Tibial nerve (tissue), 4 donors: ENCODE data around the gene PADI1. TPM values are rescaled to one million over a fixed set of nuclear protein-coding genes. Genes with fewer than 3 reads are reported as not detected.

ENCODE experiments used
- DNase-seq, 2 donors: peaks; one replicate each; pipeline ENCODE4 v3.0.0-alpha.2; 2019; ENCODE audit warnings: low spot score in 2 of 2
- H3K27ac ChIP-seq, 4 donors: fragments of 200-600 bp; sonication (generic) in 3 of 4; one replicate each; pipeline ENCODE4 v1.5.1; 2017 to 2019; ENCODE audit warnings: mild to moderate bottlenecking in 1 of 4
- H3K27me3 ChIP-seq, 2 donors: fragments of 200-600 bp; sonication (generic) in 1 of 2; one replicate each; pipeline versions ENCODE4 v1.5.1 to v1.6.0; 2017 to 2019
- H3K36me3 ChIP-seq, 3 donors: fragments of 200-600 bp; sonication (generic); one replicate each; pipeline ENCODE4 v1.5.1; 2018 to 2019
- H3K4me1 ChIP-seq, 4 donors: fragments of 200-600 bp; sonication (generic) in 3 of 4; one replicate each; pipeline ENCODE4 v1.5.1; 2017 to 2019
- H3K4me3 ChIP-seq, 4 donors: fragments of 200-600 bp; sonication (generic) in 3 of 4; one replicate each; pipeline ENCODE4 v1.5.1; 2017 to 2019; ENCODE audit warnings: mild to moderate bottlenecking in 1 of 4, moderate library complexity in 1 of 4
- H3K9me3 ChIP-seq, 4 donors: fragments of 200-600 bp; sonication (generic) in 3 of 4; one replicate each; pipeline ENCODE4 v1.5.1; 2017 to 2019
- EP300 ChIP-seq, 2 donors: sonication (generic); formaldehyde crosslinking; IDR thresholded peaks; one replicate each; pipeline ENCODE4 v1.6.1; 2017; ENCODE audit warnings: antibody characterized with exemption in 2 of 2, mild to moderate bottlenecking in 1 of 2
- POLR2A ChIP-seq, 2 donors: fragments of 450-650 bp; IDR thresholded peaks; one replicate each; pipeline ENCODE4 v1.6.1; 2017; ENCODE audit warnings: antibody characterized with exemption in 2 of 2, mild to moderate bottlenecking in 2 of 2, moderate library complexity in 2 of 2
- WGBS, 2 donors: methylation state at CpG; one replicate each; pipeline ENCODE4 v1.1.5; 2018; 5-methylcytosine and 5-hydroxymethylcytosine counted together
- total RNA-seq, 4 donors: library from RNA; depleted of rRNA; stranded (reverse); fragments of >200 nt; gene quantifications; one replicate each; pipeline ENCODE4 v1.1.0, GENCODE V29; 2016
- TF ChIP-seq, protein P1 (sequence below), 5 experiments: fragments of 200-600 bp in 3 of 5; fragments of 450-650 bp in 2 of 5; sonication (generic) in 3 of 5; IDR thresholded peaks; one replicate each; pipeline ENCODE4 v1.5.1; 2016 to 2019; ENCODE audit warnings: antibody characterized with exemption in 5 of 5, mild to moderate bottlenecking in 3 of 5, moderate library complexity in 2 of 5

Gene PADI1
- total RNA-seq, 4 donors from 2014 or later: not detected

- 93 to 95% methylated on average over 5 of the region's 5 CpGs for WGBS, 2 donors
- Histone ChIP-seq H3K27ac (no peak overlapping the region), H3K36me3 (no peaks in the 10 kb centered on the region), H3K27me3 (peaks cover 0 to 15% of the 10 kb centered on the region in 2 donors), H3K4me1 (no peaks in the 10 kb centered on the region), H3K4me3 (no peak overlapping the region), H3K9me3 (peaks cover 0 to 8% (median 0%) of the 10 kb centered on the region in 4 donors)
- no peak for DNase-seq
- TF ChIP-seq, protein P1, sequence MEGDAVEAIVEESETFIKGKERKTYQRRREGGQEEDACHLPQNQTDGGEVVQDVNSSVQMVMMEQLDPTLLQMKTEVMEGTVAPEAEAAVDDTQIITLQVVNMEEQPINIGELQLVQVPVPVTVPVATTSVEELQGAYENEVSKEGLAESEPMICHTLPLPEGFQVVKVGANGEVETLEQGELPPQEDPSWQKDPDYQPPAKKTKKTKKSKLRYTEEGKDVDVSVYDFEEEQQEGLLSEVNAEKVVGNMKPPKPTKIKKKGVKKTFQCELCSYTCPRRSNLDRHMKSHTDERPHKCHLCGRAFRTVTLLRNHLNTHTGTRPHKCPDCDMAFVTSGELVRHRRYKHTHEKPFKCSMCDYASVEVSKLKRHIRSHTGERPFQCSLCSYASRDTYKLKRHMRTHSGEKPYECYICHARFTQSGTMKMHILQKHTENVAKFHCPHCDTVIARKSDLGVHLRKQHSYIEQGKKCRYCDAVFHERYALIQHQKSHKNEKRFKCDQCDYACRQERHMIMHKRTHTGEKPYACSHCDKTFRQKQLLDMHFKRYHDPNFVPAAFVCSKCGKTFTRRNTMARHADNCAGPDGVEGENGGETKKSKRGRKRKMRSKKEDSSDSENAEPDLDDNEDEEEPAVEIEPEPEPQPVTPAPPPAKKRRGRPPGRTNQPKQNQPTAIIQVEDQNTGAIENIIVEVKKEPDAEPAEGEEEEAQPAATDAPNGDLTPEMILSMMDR (IDR thresholded peaks at IDR 0.05): no peak
- TF ChIP-seq POLR2A (IDR thresholded peaks at IDR 0.05) (no peak), EP300 (IDR thresholded peaks at IDR 0.05) (no peak)
Observed at GRCh38 chr1:17264470-17264869, 59.5 kb downstream of the PADI1 start.

GRCh38 chr1:17265162-17265561 is 60.2 kb downstream of the PADI1 start:
- TF ChIP-seq, protein P1 (IDR thresholded peaks at IDR 0.05): no peak
- TF ChIP-seq EP300 (IDR thresholded peaks at IDR 0.05) (no peak), POLR2A (IDR thresholded peaks at IDR 0.05) (no peak)
- no peaks in the 10 kb centered on the region for H3K36me3 ChIP-seq
- peaks cover 0 to 9% of the 10 kb centered on the region in 2 donors for H3K27me3 ChIP-seq
- H3K9me3 ChIP-seq: peaks cover 0 to 8% (median 0%) of the 10 kb centered on the region in 4 donors
- DNase-seq: no peak
- no peaks in the 10 kb centered on the region for H3K4me1 ChIP-seq
- no peak overlapping the region for H3K4me3 ChIP-seq
- WGBS, 2 donors: 52 to 72% methylated on average over 2 of the region's 2 CpGs
- H3K27ac ChIP-seq: no peak overlapping the region

DNA sequence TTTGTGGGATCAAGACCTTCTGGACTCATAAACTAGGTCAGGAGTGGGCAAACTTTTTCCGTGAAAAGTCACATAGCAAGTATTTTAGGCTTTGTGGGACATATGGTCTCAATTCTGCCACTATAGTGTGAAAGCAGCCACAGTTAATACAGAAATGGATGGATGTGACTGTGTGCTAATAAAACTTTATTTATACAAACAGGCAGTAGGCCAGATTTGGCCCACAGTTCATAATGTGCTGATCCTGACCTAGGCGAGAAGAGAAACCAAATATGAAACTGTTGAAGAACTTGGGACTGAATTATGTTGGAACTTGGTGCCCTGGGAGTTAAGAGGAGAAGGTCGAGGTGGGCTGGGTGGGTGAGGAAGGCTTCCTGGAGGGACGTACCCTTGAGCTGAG is 61.0 kb downstream of the PADI1 start:
- peaks cover 0 to 8% (median 0%) of the 10 kb centered on the region in 4 donors for H3K9me3 ChIP-seq
- no peak overlapping the region for H3K4me3 ChIP-seq
- no peak for DNase-seq
- H3K27ac ChIP-seq: no peak overlapping the region
- WGBS, 2 donors: 81 to 90% methylated on average over 4 of the region's 4 CpGs
- TF ChIP-seq, protein P1 (IDR thresholded peaks at IDR 0.05): no peak
- no peaks in the 10 kb centered on the region for H3K36me3 ChIP-seq
- peaks cover 0 to 3% of the 10 kb centered on the region in 2 donors for H3K27me3 ChIP-seq
- H3K4me1 ChIP-seq: no peaks in the 10 kb centered on the region

DNA sequence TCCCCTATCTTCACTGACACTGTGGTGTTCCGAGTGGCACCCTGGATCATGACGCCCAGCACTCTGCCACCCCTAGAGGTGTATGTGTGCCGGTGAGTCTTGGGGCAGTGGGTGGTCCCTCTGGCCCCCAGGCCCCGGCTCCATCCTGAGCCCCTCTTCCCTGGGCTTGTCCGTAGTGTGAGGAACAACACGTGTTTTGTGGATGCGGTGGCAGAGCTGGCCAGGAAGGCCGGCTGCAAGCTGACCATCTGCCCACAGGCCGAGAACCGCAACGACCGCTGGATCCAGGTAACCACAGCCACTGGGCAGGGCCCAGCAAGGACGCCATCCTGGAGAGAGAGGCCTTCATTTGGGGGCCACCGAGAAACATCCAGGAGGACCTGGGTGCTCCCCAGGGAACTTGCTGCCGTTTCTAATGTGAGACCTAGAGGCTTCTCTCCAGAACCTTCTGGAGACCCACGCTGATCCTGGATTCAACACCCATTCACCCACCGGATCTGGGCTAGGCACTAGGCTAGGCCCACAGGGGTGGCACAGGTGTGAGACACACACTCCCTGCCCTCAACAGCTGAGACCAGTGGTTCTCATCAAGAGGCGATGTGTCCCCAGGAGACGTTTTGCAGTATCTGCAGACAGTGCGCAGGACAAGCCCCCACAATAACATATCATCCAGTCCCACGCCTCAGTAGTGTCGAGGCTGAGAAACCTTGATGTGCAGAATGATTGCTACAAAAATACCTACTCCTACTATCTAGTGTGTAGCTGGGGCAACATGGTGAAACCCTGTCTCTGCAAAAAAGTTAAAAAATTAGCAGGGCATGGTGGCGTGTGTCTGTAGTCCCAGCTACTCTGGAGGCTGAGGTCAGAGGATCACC is 66.2 kb downstream of the PADI1 start:
- Histone ChIP-seq H3K36me3 (no peaks in the 10 kb centered on the region), H3K4me1 (no peaks in the 10 kb centered on the region), H3K27me3 (no peaks in the 10 kb centered on the region), H3K27ac (no peak overlapping the region), H3K4me3 (no peak overlapping the region), H3K9me3 (no peaks in the 10 kb centered on the region)
- TF ChIP-seq POLR2A (IDR thresholded peaks at IDR 0.05): no peak
- TF ChIP-seq, protein P1 (IDR thresholded peaks at IDR 0.05): no peak
- TF ChIP-seq EP300 (IDR thresholded peaks at IDR 0.05): no peak
- 81 to 83% methylated on average over 13 to 19 of the region's 23 CpGs for WGBS, 2 donors
- DNase-seq: no peak

GRCh38 chr1:17272066-17272465 is 67.1 kb downstream of the PADI1 start:
- no peak for TF ChIP-seq EP300 (IDR thresholded peaks at IDR 0.05)
- TF ChIP-seq, protein P1 (IDR thresholded peaks at IDR 0.05): no peak
- TF ChIP-seq POLR2A (IDR thresholded peaks at IDR 0.05): no peak

More at GRCh38 chr1:17272066-17272465, 67.1 kb downstream of the PADI1 start:
- Histone ChIP-seq H3K4me1 (no peaks in the 10 kb centered on the region), H3K27ac (no peak overlapping the region), H3K36me3 (no peaks in the 10 kb centered on the region), H3K4me3 (no peak overlapping the region), H3K9me3 (no peaks in the 10 kb centered on the region), H3K27me3 (no peaks in the 10 kb centered on the region)
- DNase-seq: no peak
- 71 to 77% methylated on average over 6 of the region's 6 CpGs for WGBS, 2 donors
